Activated CD8-positive, alpha-beta T cell treated with anti-CD3 and anti-CD28 coated beads, Interleukin-2, amount 10 ng/mL, durations not matched to agents 7 days and 5 days (primary cell): ENCODE results near the gene MOSMO. TPM values are rescaled to one million over a fixed set of nuclear protein-coding genes. Genes with fewer than 3 reads are reported as not detected.

Experiments used
- ATAC-seq: fragments of 150-1000 bp; cut with Tn5 transposase; one replicate; pipeline ENCODE4 v1.10.0; 2021; ENCODE audit warnings: moderate library complexity
- CTCF ChIA-PET: fragments of 350-600 bp; sonication (Branson Sonifier 250); formaldehyde crosslinking; loops from one replicate; lab custom pipeline; 2021; ENCODE audit warnings: antibody characterized with exemption; lab: Charles Lee
- POLR2A ChIA-PET: fragments of 350-600 bp; sonication (Branson Sonifier 250); formaldehyde crosslinking; loops from one replicate; lab custom pipeline; 2021; ENCODE audit warnings: antibody characterized with exemption; lab: Charles Lee
- DNase-seq: peaks from one replicate; pipeline ENCODE4 v3.0.0-alpha.2; 2020
- H3K27ac Mint-ChIP-seq: one replicate; pipeline ENCODE4 v1.8.0; 2021; ENCODE audit warnings: mild to moderate bottlenecking, mixed read lengths
- H3K27me3 Mint-ChIP-seq: one replicate; pipeline ENCODE4 v1.8.0; 2021; ENCODE audit warnings: low read depth, mixed read lengths
- H3K36me3 Mint-ChIP-seq: one replicate; pipeline ENCODE4 v1.8.0; 2021; ENCODE audit warnings: low read depth, mixed read lengths
- H3K4me1 Mint-ChIP-seq: one replicate; pipeline ENCODE4 v1.8.0; 2021; ENCODE audit warnings: low read depth, mixed read lengths
- H3K4me3 Mint-ChIP-seq: one replicate; pipeline ENCODE4 v1.8.0; 2021; ENCODE audit warnings: mild to moderate bottlenecking, mixed read lengths
- H3K9me3 Mint-ChIP-seq: one replicate; pipeline ENCODE4 v1.8.0; 2022; ENCODE audit warnings: mixed read lengths; ENCODE audit not compliant: insufficient read depth
- total RNA-seq, 2 experiments: library from RNA; stranded (reverse); gene quantifications; one replicate each; pipeline ENCODE4 v1.2.3, GENCODE V29; 2021

The MOSMO gene
- total RNA-seq = 10 to 100 TPM; 11.4 to 11.9 TPM

GRCh38 chr16:22007509-22008214 lies at the start of gene MOSMO:
TSS of gene MOSMO (plus strand) at chr16:22008111. CDS start at chr16:22008302, 191 bp downstream.
- POLR2A ChIA-PET = interaction anchor here (0.7 to 1.7 kb wide), 2 partner anchors 182 to 187 kb away, joined by 4 to 7 read pairs; no protein-coding TSS in a partner anchor
- CTCF ChIA-PET = interaction anchor here (0.7 to 8.2 kb wide), 9 partner anchors 8 to 289 kb away, joined by 3 to 139 read pairs (median 4); partner anchors contain the start of gene POLR3E
- peak within 1 kb of the TSS; percentile 82 for H3K4me3 Mint-ChIP-seq
- peak; percentile 65 for DNase-seq
- H3K9me3 Mint-ChIP-seq = no peaks in the 10 kb centered on the region
- H3K27ac Mint-ChIP-seq = peak within 1 kb of the TSS; percentile 82
- peaks cover 28% of the 10 kb centered on the region for H3K4me1 Mint-ChIP-seq
- H3K36me3 Mint-ChIP-seq = peaks cover 5% of the 10 kb centered on the region
- peak; percentile 94 for ATAC-seq
- H3K27me3 Mint-ChIP-seq = peaks cover 2% of the 10 kb centered on the region

GRCh38 chr16:21959050-21959449 lies 48.9 kb upstream of the MOSMO start:
- DNase-seq = no peak
- H3K27me3 Mint-ChIP-seq = no peaks in the 10 kb centered on the region
- H3K9me3 Mint-ChIP-seq = no peaks in the 10 kb centered on the region
- ChIA-PET POLR2A (no interaction called here), CTCF (no interaction called here)
- peaks cover 31% of the 10 kb centered on the region for H3K4me1 Mint-ChIP-seq
- no peak overlapping the region for H3K4me3 Mint-ChIP-seq
- no peak overlapping the region for H3K27ac Mint-ChIP-seq
- ATAC-seq = no peak
- H3K36me3 Mint-ChIP-seq = peaks cover 58% of the 10 kb centered on the region

GRCh38 chr16:21962475-21962874 lies 45.4 kb upstream of the MOSMO start:
- ChIA-PET POLR2A (no interaction called here), CTCF (interaction anchor here (1.2 to 1.4 kb wide), 2 partner anchors 115 to 226 kb away, joined by 4 to 5 read pairs; no protein-coding TSS in a partner anchor)
- Mint-ChIP-seq H3K36me3 (peaks cover 67% of the 10 kb centered on the region), H3K4me3 (no peak overlapping the region), H3K4me1 (peaks cover 14% of the 10 kb centered on the region), H3K9me3 (no peaks in the 10 kb centered on the region), H3K27me3 (no peaks in the 10 kb centered on the region), H3K27ac (no peak overlapping the region)
- ATAC-seq (no peak), DNase-seq (no peak)

GRCh38 chr16:21963887-21964286 lies 44.0 kb upstream of the MOSMO start:
- ChIA-PET CTCF (no interaction called here), POLR2A (interaction anchor here (0.6 kb wide), 1 partner anchor 1590 kb away, joined by 3 read pairs; no protein-coding TSS in a partner anchor)
- peaks cover 70% of the 10 kb centered on the region for H3K36me3 Mint-ChIP-seq

GRCh38 chr16:21964353-21964752 lies 43.6 kb upstream of the MOSMO start:
- DNase-seq (no peak), ATAC-seq (no peak)
- ChIA-PET POLR2A (interaction anchor here (0.6 kb wide), 1 partner anchor 1590 kb away, joined by 3 read pairs; no protein-coding TSS in a partner anchor), CTCF (interaction anchor here (1.8 kb wide), 1 partner anchor 13 kb away, joined by 6 read pairs; no protein-coding TSS in a partner anchor)
- no peaks in the 10 kb centered on the region for H3K27me3 Mint-ChIP-seq
- H3K4me1 Mint-ChIP-seq = peaks cover 1% of the 10 kb centered on the region
- peaks cover 67% of the 10 kb centered on the region for H3K36me3 Mint-ChIP-seq
- no peak overlapping the region for H3K4me3 Mint-ChIP-seq
- H3K9me3 Mint-ChIP-seq = no peaks in the 10 kb centered on the region
- no peak overlapping the region for H3K27ac Mint-ChIP-seq

More at GRCh38 chr16:21963887-21964286, 44.0 kb upstream of the MOSMO start:
- Mint-ChIP-seq H3K4me3 (no peak overlapping the region), H3K4me1 (peaks cover 6% of the 10 kb centered on the region), H3K27ac (no peak overlapping the region), H3K9me3 (no peaks in the 10 kb centered on the region), H3K27me3 (no peaks in the 10 kb centered on the region)
- no peak for DNase-seq
- ATAC-seq = no peak

GRCh38 chr16:21971856-21972255 lies 36.1 kb upstream of the MOSMO start:
- Mint-ChIP-seq H3K36me3 (peaks cover 44% of the 10 kb centered on the region), H3K4me3 (no peak overlapping the region), H3K27me3 (no peaks in the 10 kb centered on the region), H3K27ac (no peak overlapping the region), H3K9me3 (no peaks in the 10 kb centered on the region), H3K4me1 (no peaks in the 10 kb centered on the region)
- ATAC-seq = no peak
- ChIA-PET POLR2A (interaction anchor here (0.8 kb wide), 1 partner anchor 327 kb away, joined by 3 read pairs; no protein-coding TSS in a partner anchor), CTCF (interaction anchor here (1.4 kb wide), 1 partner anchor 106 kb away, joined by 3 read pairs; no protein-coding TSS in a partner anchor)
- no peak for DNase-seq

GRCh38 chr16:21973945-21974344 lies 34.0 kb upstream of the MOSMO start:
- ATAC-seq (no peak), DNase-seq (no peak)
- H3K36me3 Mint-ChIP-seq = peaks cover 37% of the 10 kb centered on the region
- ChIA-PET POLR2A (interaction anchor here (1.1 kb wide), 1 partner anchor 21 kb away, joined by 3 read pairs; the partner anchor contains the start of gene UQCRC2), CTCF (interaction anchor here (0.9 to 2.0 kb wide), 5 partner anchors 16 to 214 kb away, joined by 3 to 5 read pairs (median 3); no protein-coding TSS in a partner anchor)
- no peak overlapping the region for H3K27ac Mint-ChIP-seq
- H3K27me3 Mint-ChIP-seq = no peaks in the 10 kb centered on the region
- no peaks in the 10 kb centered on the region for H3K4me1 Mint-ChIP-seq
- H3K9me3 Mint-ChIP-seq = no peaks in the 10 kb centered on the region
- H3K4me3 Mint-ChIP-seq = no peak overlapping the region

- Mint-ChIP-seq H3K36me3 (peaks cover 59% of the 10 kb centered on the region), H3K27me3 (no peaks in the 10 kb centered on the region), H3K9me3 (no peaks in the 10 kb centered on the region), H3K4me1 (no peaks in the 10 kb centered on the region), H3K27ac (no peak overlapping the region), H3K4me3 (no peak overlapping the region)
- ATAC-seq (no peak), DNase-seq (no peak)
- CTCF ChIA-PET = interaction anchor here (0.6 to 2.5 kb wide), 7 partner anchors 22 to 209 kb away, joined by 3 to 11 read pairs (median 4); no protein-coding TSS in a partner anchor
- POLR2A ChIA-PET = no interaction called here
Observed at GRCh38 chr16:21980032-21980431, 27.9 kb upstream of the MOSMO start.

- POLR2A ChIA-PET = no interaction called here
- ATAC-seq (peak; percentile 51), DNase-seq (no peak)
- Mint-ChIP-seq H3K27ac (no peak overlapping the region), H3K4me3 (no peak overlapping the region), H3K9me3 (no peaks in the 10 kb centered on the region), H3K27me3 (no peaks in the 10 kb centered on the region), H3K36me3 (peaks cover 64% of the 10 kb centered on the region), H3K4me1 (no peaks in the 10 kb centered on the region)
- CTCF ChIA-PET = interaction anchor here (0.7 to 1.8 kb wide), 4 partner anchors 20 to 206 kb away, joined by 3 to 7 read pairs (median 4); no protein-coding TSS in a partner anchor
Observed at GRCh38 chr16:21982108-21982507, 25.8 kb upstream of the MOSMO start.

- ATAC-seq (no peak), DNase-seq (no peak)
- Mint-ChIP-seq H3K27ac (no peak overlapping the region), H3K9me3 (no peaks in the 10 kb centered on the region), H3K4me1 (peaks cover 2% of the 10 kb centered on the region), H3K4me3 (no peak overlapping the region), H3K27me3 (no peaks in the 10 kb centered on the region), H3K36me3 (peaks cover 52% of the 10 kb centered on the region)
- ChIA-PET POLR2A (no interaction called here), CTCF (interaction anchor here (1.0 to 1.8 kb wide), 2 partner anchors 94 to 205 kb away, joined by 4 to 5 read pairs; no protein-coding TSS in a partner anchor)
Observed at GRCh38 chr16:21984062-21984461, 23.8 kb upstream of the MOSMO start.

- Mint-ChIP-seq H3K36me3 (peaks cover 38% of the 10 kb centered on the region), H3K4me1 (peaks cover 2% of the 10 kb centered on the region), H3K27ac (no peak overlapping the region), H3K27me3 (no peaks in the 10 kb centered on the region), H3K9me3 (no peaks in the 10 kb centered on the region), H3K4me3 (no peak overlapping the region)
- ChIA-PET POLR2A (no interaction called here), CTCF (interaction anchor here (1.6 to 1.8 kb wide), 2 partner anchors 92 to 203 kb away, joined by 5 to 6 read pairs; no protein-coding TSS in a partner anchor)
- no peak for ATAC-seq
- DNase-seq = no peak
Observed at GRCh38 chr16:21985524-21985923, 22.4 kb upstream of the MOSMO start.
